Measurements from ENCODE around the gene TKTL1. TPM values are rescaled to one million over a fixed set of nuclear protein-coding genes. Genes with fewer than 3 reads are reported as not detected.

Gene TKTL1
- total RNA-seq, 4 donors from 2014 or later: not detected

DNA sequence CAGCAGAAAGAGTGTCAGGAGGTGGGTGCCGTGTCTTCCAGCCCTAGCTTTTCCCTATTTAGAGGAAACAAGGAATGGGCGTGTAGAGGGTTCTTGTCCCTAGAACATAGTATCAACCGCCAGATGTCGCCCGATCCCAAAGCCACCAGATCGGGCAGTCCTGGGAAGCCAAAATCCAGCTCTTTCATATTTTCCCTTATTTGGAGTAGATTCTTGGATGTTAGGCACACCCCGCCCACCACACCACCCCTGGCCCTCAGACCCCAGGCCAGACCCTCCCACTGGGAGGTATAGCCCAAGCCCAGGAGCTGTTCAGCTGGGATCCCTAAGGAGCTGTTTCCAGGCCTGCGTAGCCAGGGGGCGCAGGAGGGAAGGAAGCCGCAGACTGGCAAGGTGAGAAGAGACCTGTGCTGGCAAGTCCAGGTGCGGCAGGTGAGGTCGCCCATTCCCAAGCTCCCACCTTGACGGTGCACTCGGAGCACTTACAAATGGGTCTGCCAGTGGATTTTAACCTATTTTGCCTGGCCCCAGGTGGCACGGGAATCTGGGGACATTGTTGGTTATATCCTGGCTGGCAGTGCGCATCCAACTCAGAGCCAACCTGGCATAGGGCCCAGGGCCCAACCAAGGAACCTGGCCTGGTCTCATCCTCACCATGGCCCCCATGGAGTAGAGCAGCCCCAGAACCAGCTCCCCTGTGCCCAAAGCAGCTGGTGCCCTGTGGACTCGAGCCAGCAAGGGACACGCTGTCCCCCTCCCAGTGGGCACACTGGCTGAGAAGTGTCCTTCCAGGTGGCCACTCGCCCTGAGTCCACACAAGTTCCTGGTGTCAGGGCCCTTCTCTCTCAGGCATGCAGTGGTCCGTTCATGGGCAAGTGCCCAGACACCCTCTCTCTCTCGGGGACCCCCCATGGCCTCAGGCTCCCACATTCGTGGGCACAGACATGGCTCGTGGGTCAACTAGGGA lies 78.0 kb downstream of the TKTL1 start:
- Histone ChIP-seq H3K27ac (peak overlapping the region in 3 of 4 donors; percentile 26 to 97 (median 86)), H3K4me3 (peak overlapping the region; percentile 16 to 79 (median 36)), H3K4me1 (peaks cover 0 to 15% (median 7%) of the 10 kb centered on the region in 4 donors), H3K27me3 (no peaks in the 10 kb centered on the region), H3K36me3 (no peaks in the 10 kb centered on the region), H3K9me3 (no peaks in the 10 kb centered on the region)
- DNase-seq: peak; percentile 54 to 79 (median 78)
- TF ChIP-seq, protein P1, sequence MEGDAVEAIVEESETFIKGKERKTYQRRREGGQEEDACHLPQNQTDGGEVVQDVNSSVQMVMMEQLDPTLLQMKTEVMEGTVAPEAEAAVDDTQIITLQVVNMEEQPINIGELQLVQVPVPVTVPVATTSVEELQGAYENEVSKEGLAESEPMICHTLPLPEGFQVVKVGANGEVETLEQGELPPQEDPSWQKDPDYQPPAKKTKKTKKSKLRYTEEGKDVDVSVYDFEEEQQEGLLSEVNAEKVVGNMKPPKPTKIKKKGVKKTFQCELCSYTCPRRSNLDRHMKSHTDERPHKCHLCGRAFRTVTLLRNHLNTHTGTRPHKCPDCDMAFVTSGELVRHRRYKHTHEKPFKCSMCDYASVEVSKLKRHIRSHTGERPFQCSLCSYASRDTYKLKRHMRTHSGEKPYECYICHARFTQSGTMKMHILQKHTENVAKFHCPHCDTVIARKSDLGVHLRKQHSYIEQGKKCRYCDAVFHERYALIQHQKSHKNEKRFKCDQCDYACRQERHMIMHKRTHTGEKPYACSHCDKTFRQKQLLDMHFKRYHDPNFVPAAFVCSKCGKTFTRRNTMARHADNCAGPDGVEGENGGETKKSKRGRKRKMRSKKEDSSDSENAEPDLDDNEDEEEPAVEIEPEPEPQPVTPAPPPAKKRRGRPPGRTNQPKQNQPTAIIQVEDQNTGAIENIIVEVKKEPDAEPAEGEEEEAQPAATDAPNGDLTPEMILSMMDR (IDR thresholded peaks at IDR 0.05): peak in 5 of 6 experiments; percentile 23 to 72 (median 56)
- TF ChIP-seq POLR2A (IDR thresholded peaks at IDR 0.05): no peak

DNA sequence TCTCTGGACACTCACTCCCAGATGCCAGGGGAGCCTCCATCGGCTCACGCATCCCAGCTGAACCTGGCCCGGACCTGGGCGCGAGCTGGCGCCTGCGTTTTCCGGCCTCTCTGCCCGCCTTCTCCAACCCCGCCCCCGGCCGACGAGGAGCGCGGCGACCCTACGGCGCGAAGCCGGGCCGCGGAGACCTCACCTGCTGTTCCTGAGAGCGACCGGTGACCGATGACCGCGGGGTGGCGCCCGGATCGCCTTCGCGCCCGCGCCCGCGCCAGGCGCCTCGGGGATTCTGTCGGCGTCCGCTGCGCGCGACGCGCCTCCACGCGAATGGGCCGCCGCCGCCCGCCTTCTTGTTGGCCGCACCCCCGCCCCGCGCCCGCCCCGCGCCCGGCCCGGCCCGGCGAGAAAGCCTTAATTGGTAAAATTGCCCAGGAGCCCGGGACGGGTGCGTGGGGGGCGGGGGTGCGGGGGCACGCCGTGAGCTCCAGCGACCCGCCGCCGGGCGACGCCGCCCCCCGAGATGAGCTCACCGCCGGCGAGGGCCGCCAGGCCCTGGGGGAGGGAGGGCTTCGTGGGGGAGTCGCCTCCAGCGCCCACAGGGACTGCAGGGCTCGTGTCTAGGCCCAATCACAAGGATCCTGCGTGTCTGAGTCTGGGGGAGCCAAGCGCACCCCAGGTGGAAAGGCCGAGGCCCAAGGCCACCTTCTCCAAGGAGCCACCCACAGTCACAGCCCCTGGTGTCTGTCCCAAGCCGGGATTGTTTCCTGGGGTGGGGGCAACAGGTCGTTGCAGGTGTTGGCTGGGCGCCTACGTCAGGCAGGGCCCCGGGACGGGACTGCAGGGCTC lies 78.9 kb downstream of the TKTL1 start, which contains the start of gene FLNA:
Gene FLNA (minus strand): TSS at position 322 of the 843 bp plus-strand sequence. CDS start 3,389 bp downstream, outside the sequence.
- H3K36me3 ChIP-seq: no peaks in the 10 kb centered on the region
- H3K4me3 ChIP-seq: peak within 1 kb of the TSS; percentile 16 to 79 (median 36)
- peak within 1 kb of the TSS; percentile 22 to 97 (median 56) for H3K27ac ChIP-seq
- peaks cover 0 to 15% (median 7%) of the 10 kb centered on the region in 4 donors for H3K4me1 ChIP-seq
- H3K27me3 ChIP-seq: no peaks in the 10 kb centered on the region
- TF ChIP-seq, protein P1 (IDR thresholded peaks at IDR 0.05): peak in 2 of 6 experiments; percentile 7 to 20
- no peak for TF ChIP-seq POLR2A (IDR thresholded peaks at IDR 0.05)
- no peaks in the 10 kb centered on the region for H3K9me3 ChIP-seq
- DNase-seq: peak in 1 of 3 donors; percentile 70

DNA sequence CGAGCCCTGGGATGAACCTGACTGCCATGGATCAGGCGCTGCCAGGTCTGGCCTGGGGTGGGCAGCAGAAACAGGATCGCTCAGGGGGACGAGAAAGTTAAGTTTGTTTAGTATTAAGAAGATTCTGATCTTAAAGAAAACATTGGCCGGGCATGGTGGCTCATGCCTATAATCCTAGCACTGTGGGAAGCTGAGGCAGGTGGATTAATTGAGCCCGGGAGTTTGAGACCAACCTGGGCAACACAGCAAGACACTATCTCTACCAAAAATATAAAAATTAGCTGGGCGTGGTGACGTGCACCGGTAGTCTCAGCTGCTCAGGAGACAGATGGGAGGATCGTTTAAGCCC lies 79.5 kb downstream of the TKTL1 start:
- DNase-seq: no peak
- no peak for TF ChIP-seq POLR2A (IDR thresholded peaks at IDR 0.05)
- TF ChIP-seq, protein P1 (IDR thresholded peaks at IDR 0.05): no peak
- H3K4me3 ChIP-seq: peak overlapping the region in 1 of 4 donors; percentile 79
- no peaks in the 10 kb centered on the region for H3K9me3 ChIP-seq
- H3K27me3 ChIP-seq: no peaks in the 10 kb centered on the region
- peak overlapping the region; percentile 22 to 97 (median 56) for H3K27ac ChIP-seq
- H3K36me3 ChIP-seq: no peaks in the 10 kb centered on the region
- peaks cover 0 to 18% (median 7%) of the 10 kb centered on the region in 4 donors for H3K4me1 ChIP-seq

DNA sequence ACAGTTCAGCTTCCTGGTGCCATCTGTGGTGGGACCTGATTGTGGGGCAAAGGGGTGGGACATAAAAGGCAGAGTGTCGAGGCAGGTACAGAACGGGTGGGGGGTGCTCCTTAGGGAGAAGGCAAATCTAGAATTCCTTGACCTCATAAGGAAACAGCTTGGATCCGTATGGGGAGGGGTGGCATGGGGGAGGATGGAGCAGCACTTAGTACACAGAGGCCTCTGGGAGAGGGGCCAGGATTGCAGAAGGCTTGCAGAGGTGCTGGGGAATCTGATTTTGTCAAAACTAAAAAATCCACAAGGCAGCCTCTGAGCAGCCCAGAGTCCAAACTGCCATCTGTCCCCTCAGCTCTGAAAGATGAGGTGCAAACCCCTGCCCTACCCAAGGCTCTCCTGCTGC lies 81.2 kb downstream of the TKTL1 start:
- TF ChIP-seq, protein P1 (IDR thresholded peaks at IDR 0.05): no peak
- TF ChIP-seq POLR2A (IDR thresholded peaks at IDR 0.05): no peak
- Histone ChIP-seq H3K27ac (peak overlapping the region in 2 of 4 donors; percentile 59 to 97), H3K4me1 (peaks cover 0 to 23% (median 10%) of the 10 kb centered on the region in 4 donors), H3K27me3 (no peaks in the 10 kb centered on the region), H3K36me3 (peaks cover 0 to 4% (median 0%) of the 10 kb centered on the region in 3 donors), H3K9me3 (no peaks in the 10 kb centered on the region), H3K4me3 (no peak overlapping the region)
- DNase-seq: no peak

Data from Peyer's patch (tissue), 4 donors.